DMS153 treated with DMSO at 0.1 percent for 48 hours (cell line): Measurements from ENCODE around the gene BLMH.

Experiments used
- DNase-seq: peaks from one replicate; lab custom pipeline; 2025; ENCODE audit not compliant: unreplicated experiment; lab: John Stamatoyannopoulos, UW

BLMH gene

GRCh38 chr17:30251931-30252330, 39.8 kb downstream of the BLMH start:
- no peak for DNase-seq

- no peak for DNase-seq
These were observed 42.3 kb downstream of the BLMH start for GRCh38 chr17:30249460-30249859.

- DNase-seq: no peak
These were observed 43.0 kb downstream of the BLMH start for GRCh38 chr17:30248786-30249185.

GRCh38 chr17:30246460-30246859, 45.3 kb downstream of the BLMH start:
- DNase-seq: no peak

- DNase-seq: no peak
These were observed 46.8 kb downstream of the BLMH start for GRCh38 chr17:30244853-30245385.

- DNase-seq: no peak
These were observed 48.2 kb downstream of the BLMH start for GRCh38 chr17:30243568-30243967.

GRCh38 chr17:30243002-30243401, 48.7 kb downstream of the BLMH start:
- DNase-seq: no peak

GRCh38 chr17:30241051-30241450, 50.7 kb downstream of the BLMH start:
- DNase-seq: no peak

- DNase-seq: no peak
These were observed 51.6 kb downstream of the BLMH start for GRCh38 chr17:30240177-30240576.

GRCh38 chr17:30239089-30239462, 52.7 kb downstream of the BLMH start:
- DNase-seq: no peak

GRCh38 chr17:30238387-30239088, 53.2 kb downstream of the BLMH start:
- DNase-seq: no peak

GRCh38 chr17:30238003-30238344, 53.8 kb downstream of the BLMH start:
- DNase-seq: no peak

GRCh38 chr17:30237296-30238002, 54.3 kb downstream of the BLMH start:
- no peak for DNase-seq

- no peak for DNase-seq
These were observed 55.0 kb downstream of the BLMH start for GRCh38 chr17:30236766-30237165.

- DNase-seq: no peak
These were observed 55.5 kb downstream of the BLMH start for GRCh38 chr17:30236297-30236624.

- no peak for DNase-seq
These were observed 56.1 kb downstream of the BLMH start, which contains the start of gene SLC6A4 for GRCh38 chr17:30235386-30236296. TSS of gene SLC6A4 (minus strand) at chr17:30235697. CDS start at chr17:30221958, 13,739 bp downstream.

GRCh38 chr17:30234964-30235363, 56.8 kb downstream of the BLMH start:
- no peak for DNase-seq

GRCh38 chr17:30234296-30234695, 57.4 kb downstream of the BLMH start:
- no peak for DNase-seq

- no peak for DNase-seq
These were observed 58.8 kb downstream of the BLMH start for GRCh38 chr17:30232824-30233427.

GRCh38 chr17:30232015-30232823, 59.5 kb downstream of the BLMH start:
- DNase-seq: no peak
